ENCODE measurements around the gene ARHGEF11.

DNA sequence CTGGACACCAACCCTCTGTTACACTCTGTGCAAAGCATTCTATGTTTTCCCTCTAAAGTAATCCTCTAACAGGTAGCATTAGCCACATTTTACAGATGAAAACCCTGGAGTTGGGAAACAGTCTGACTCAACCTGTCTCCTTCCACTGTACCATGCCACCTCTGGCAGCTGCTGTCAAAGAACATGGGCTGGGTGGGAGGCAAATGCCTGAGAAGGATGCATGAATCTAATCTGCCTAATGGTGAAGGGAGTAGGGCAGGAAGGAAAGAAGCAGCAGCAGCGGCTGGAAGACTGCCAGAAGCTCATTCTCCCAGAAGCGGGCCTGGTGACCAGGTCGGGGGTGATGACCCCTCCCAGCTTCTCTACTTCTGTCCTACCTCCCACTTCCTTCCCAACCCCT is 103.4 kb downstream of the ARHGEF11 start:
- TF ChIP-seq, protein P1, sequence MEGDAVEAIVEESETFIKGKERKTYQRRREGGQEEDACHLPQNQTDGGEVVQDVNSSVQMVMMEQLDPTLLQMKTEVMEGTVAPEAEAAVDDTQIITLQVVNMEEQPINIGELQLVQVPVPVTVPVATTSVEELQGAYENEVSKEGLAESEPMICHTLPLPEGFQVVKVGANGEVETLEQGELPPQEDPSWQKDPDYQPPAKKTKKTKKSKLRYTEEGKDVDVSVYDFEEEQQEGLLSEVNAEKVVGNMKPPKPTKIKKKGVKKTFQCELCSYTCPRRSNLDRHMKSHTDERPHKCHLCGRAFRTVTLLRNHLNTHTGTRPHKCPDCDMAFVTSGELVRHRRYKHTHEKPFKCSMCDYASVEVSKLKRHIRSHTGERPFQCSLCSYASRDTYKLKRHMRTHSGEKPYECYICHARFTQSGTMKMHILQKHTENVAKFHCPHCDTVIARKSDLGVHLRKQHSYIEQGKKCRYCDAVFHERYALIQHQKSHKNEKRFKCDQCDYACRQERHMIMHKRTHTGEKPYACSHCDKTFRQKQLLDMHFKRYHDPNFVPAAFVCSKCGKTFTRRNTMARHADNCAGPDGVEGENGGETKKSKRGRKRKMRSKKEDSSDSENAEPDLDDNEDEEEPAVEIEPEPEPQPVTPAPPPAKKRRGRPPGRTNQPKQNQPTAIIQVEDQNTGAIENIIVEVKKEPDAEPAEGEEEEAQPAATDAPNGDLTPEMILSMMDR (IDR thresholded peaks at IDR 0.05; ENCODE audit: low read depth, low read length, missing input control) = no peak
- no peak for TF ChIP-seq TAF1 (conservative IDR thresholded peaks at IDR 0.05)
- no peak for TF ChIP-seq EGR1 (IDR thresholded peaks at IDR 0.05; ENCODE audit: low read depth in 2 of 2)
- TF ChIP-seq YY1 (IDR thresholded peaks at IDR 0.05) = no peak
